Measurements from ENCODE around the gene CLTC.
"Not testable (repeated sequence)": the region's sequence is repeated elsewhere in the genome, so short reads cannot be mapped to it uniquely, and the experiment has no call there.

CLTC gene

DNA sequence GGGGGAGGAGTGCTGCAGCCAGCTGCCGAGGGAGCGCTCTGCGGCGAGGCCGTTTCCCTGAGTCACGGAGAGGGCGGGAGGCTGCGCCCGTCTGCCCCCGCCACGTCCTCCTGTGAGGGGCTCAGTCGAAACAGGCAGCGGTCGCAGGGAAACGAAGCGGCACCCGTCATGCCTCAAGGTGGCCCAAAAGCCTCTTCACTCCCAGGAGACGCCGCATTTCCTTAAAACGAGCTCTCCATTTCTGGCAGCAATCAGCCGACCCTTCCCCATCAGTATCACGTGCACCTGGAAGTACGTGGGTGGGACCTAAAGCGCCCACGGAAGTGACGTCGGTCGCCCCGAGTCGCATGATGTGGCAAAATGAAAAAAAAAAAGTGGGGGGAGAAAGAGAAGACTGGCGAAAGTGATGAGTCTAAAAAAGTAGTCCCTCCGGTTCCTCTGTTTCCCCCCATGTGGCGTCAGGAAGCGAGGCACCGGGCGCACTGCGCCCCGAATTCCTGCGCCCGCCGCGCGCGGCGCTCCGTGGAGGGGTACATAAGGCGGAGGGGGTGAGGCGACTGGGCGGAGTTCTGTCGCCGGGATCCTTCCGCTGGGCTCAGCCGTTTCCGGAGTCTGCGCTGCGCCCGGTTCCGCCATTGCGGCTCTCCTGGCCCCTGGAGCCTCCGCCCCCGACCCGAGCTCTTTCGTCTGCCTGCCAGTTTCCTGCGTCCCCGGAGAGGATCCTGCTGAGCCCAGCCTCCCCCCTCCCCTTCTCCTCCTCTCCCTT lies at the start of gene CLTC:
Gene CLTC, plus strand, starts transcription at position 598 of the 766 bp plus-strand sequence. CDS start 237 bp downstream, outside the sequence.
- DNase-seq, result peak; percentile 95

DNA sequence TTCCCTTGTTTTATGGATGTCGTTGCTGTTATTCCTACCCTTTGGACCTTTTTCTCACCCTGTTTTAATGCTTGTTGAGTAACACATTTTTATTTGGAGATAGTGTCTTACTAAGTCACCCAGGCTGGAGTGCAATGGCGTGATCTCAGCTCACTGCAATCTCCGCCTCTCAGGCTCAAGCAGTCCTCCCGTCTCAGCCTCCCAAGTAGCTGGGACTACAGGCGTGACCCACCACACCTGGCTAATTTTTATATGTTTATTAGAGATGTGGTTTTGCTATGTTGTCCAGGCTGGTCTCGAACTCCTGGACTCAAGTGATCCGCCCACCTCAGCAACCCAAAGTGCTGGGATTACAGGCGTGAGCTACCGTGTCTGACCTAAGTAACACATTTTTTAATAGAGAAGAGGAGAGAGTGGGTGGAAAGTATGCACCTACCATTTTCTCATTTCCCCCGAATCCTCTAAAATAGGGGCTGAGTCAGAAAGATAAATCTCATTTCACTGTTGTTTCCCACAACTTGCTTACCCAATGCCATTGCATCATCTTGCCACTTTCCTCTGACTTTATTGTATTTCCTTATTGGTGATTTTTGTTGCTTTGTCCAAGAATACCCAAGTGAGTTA lies 47.3 kb upstream of the CLTC start:
- DNase-seq, result no peak

DNA sequence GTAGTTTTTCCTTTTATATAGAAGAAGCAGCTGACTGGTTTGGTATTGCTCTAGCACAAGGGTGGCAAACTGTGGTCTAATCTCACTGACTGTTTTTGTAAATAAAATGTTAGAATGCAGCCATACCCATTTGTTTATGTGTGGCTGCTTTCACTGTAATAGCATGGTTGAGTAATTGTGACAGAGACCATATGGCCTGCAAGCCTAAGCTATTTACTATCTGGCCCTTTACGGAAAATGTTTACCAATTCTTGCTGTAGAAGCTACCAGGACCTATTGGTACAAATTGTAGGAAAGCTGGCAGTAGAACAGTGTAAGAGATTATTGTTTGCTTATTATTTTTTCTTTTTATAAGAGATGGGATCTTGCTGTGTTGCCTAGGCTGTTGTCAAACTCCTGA lies 35.5 kb upstream of the CLTC start:
- not testable (repeated sequence) for DNase-seq

DNA sequence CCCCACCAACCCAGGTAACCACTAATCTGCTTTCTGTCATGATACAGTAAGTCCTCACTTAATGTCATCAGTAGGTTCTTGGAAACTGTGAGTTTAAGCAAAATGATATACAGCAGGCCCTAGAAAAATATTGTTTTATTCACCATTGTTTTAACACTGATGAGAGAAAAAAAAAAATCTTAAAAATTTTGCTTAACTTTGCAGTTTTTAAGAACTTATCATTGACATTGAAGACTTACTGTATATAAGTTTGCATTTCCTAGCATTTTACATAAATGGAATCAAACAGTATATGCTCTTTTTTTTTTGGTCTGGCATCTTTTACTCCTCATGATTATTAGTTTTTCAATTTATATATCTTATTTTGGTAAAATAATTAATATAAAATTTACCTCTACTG lies 19.5 kb upstream of the CLTC start:
- DNase-seq, result no peak

DNA sequence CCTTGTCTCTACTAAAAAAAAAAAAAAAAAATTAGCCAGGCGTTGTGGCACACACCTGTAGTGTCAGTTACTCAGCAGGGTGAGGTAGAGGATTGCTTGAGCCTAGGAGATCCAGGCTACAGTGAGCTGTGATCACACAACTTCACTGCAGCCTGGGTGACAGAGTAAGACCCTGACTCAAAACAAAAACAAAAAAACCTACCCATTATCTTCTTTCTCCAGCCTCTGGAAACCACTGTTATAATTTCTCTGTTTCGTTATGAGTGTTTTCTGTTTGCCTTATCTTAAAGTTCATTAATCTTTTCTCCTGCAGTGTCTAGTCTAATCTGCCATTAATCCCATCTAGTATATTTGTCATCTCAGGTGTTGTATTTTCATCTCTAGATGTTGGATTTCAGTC lies 18.6 kb upstream of the CLTC start:
- no peak for DNase-seq

DNA sequence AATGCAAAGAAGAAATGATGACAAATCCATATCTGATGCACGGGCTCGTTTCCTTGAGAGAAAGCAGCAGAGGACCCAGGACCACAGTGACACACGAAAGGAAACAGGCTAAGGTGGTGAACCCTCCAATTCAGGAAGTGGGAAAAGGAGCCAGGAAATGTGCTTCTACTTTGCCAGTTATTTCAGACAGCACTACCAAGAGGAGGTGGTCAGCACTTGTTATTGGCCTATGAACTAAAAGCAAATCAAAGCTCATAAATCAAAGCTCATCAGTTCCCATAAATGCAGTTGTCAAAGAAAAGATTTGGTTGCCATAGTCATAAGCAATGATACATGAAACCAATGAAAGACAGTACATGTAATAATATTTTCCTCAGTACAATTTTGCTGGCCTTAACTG lies 12.6 kb upstream of the CLTC start:
- DNase-seq, result no peak

DNA sequence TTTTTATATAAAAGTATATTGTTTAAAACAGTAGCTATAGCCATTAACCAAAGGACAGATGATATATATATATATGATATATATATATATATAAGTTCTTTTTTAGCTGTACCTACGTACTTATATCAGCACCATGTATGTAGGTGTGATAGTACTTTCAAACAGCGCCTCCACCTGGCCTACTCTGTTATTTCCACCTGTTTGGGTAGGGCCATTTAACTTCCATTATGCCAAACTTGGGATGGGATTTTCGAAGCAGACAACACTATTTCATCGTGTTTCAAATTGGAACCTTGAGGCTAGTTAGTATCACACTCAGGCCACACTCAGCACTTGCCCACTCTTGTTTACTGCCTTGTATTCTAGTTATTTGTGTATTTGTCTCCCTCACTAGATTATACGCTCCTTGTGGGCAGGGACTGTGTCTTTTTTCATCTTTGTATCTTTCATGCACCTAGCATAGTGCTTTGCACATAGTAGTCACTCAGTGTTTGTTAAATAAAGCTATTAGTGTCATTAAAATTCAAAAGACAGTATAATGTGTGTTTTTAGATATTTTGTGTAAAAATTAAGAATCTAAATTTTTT lies 11.8 kb upstream of the CLTC start:
- DNase-seq, result no peak

DNA sequence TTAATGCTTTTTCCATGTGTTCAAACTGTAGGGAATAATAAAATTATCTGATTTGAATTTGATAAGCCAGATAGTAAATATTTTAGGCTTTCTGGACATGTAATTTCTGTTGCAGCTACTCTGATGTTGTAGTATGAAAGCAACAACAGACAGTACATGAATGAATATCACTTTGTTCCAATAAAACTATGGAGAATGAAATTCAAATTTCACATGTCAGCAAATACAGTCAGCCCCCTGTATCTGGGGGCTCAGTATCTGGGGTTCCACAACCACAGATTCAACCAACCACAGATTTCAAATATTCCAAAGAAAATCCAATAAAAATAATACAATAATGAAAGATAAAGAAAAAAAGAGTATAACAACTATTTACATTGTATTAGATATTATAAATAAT lies 8.2 kb upstream of the CLTC start:
- no peak for DNase-seq

DNA sequence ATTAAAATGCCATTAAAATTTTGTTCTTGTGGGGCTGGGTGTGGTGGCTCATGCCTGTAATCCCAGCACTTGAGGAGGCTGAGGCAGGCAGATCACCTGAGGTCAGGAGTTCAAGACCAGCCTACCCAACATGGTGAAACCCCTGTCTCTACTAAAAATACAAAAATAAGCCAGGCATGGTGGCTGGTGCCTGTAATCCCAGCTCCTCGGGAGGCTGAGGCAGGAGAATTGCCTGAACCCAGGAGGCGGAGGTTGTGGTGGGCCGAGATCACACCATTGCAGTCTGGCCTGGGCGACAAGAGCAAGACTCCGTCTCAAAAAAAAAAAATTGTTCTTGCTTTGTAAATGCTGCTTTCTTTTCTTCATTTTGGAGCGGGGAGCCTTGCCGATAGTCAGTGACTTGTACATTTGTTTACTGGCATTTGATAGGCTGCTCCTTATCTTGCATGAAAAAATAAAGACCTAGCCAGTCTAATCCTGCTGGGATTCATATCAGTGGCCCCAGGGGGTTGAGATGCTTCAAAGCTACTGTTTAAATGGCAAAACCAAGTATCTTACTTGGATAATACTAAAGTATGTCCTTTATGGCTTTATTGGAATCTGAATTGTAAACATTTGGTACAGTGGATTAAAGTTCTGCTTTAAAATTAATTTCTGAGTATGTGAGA lies 3.3 kb upstream of the CLTC start:
- DNase-seq, result no peak

DNA sequence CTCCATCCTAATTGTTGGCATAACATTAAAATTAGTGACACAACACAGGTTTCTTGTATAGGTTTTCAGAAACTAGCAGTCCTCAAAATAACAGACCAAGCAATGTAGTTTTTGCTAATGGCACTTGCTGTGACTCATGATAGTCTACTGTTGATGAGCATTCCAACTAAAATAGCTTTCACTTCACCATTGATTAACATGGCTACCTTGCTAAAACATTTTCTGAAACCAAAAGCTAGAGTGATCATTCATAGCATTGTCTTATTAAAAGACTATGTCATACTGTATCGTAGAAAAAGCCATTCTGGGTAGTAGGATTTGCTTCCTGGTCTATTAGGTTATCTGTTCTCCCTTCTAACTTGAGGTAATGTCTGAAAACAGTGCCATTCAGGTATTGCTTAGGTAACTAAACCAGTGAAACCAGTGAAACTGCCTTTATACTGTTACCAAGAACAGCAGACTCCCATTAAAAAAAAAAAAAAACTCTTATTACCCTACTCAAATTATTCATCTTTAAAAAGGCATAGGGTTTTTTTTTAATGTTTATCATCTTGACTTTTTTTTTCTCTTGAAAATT lies 2.5 kb upstream of the CLTC start:
- peak; percentile 22 for DNase-seq

DNA sequence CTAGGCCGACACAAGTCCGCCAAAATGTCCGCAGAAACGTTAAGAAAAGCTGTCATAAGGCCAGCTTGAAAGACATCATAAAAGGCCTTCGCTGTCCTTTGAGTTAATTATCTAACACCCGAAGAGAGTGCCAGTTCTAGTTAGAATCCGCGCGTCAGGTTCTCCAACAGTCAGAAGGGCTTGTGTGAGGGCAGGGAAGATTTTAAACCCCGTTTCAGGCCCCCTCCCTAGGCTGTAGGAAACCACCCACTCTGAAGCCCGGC lies 729 bp upstream of the CLTC start:
- DNase-seq, result no peak

DNA sequence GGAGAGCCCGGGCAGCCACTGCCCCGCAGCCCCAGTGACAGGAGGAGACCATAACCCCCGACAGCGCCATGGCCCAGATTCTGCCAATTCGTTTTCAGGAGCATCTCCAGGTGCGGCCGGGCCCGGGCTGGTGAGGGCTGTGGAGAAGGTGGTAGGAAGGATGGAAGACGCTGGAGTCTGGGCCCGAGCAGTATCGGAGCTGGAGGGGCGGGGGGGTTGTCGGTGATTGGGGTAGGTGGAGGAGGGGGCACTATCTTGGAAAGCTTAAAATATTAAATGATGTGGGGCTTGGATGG lies 317 bp downstream of the CLTC start:
- no peak for DNase-seq

DNA sequence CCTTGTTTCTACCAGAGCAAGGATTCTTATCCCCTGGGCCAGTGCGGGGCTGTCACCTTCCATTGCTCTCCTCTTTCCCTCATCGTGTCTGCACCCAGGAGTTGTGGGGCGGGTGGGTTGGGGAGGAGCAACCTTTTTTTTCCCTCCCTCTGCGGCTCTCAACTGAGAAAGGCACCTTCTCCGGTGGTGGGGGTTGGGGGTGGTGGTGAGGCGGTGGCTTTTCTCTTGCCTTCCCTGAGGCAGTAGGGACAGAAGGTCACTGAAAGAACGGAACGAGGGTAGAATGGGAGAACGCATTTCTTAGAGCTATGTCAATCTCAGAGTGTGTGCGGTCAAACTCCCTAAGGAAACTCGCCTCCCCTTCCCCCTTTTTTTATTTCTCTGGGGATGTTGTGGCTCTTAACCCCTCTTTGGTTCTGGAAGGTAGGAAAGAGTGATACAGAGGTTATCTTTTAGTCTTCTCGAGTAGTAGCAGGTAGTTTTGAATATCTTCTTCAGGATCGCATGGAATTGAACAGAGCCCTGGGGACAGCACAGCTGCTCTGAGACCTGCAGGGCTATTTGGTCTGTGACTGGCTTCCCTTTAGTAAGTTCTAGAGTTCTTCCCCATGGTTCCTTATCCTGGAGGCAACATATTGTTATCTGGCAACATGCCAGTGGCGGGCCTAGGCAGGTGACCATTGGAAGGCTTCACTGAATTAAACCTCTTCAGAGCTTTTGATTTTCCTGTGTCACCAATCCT lies 994 bp downstream of the CLTC start:
- no peak for DNase-seq

DNA sequence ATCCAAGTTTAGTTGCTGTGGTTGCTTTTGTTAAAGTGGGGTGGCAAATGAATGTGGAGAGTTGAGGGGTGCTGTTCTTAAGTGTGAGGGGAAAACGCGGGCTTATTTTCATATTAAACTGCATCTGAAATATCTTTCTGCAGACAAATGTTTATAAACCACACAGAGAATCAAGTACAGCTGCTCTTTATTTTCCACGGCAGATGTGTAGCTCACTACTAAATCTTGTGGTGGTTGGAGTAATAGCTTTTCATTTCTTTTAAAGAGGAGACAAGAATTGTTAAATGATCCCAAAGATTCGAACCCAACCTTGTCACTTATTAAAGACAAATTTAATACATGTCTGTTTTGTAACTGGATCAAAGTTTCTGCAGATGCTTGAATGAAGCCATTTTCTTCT lies 2.1 kb downstream of the CLTC start:
- no peak for DNase-seq

DNA sequence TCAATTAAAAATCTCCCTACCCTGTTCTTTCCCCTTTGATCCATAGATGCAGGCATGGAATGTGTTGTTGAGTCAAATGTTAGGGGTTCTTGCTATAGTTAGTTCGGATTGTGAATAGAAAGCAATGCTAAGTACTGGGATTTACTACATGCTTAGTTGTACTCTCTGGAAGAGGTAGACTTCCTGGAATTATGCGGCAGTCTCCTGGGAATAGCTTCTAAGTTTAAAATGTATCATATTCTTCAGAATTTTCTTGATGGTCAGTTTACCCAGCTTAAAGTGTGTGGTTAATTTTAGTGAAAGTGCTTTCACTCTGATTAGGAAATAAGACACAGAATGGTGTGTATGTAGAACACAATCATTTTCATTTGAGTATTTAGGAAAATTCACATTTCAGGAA lies 3.5 kb downstream of the CLTC start:
- no peak for DNase-seq

DNA sequence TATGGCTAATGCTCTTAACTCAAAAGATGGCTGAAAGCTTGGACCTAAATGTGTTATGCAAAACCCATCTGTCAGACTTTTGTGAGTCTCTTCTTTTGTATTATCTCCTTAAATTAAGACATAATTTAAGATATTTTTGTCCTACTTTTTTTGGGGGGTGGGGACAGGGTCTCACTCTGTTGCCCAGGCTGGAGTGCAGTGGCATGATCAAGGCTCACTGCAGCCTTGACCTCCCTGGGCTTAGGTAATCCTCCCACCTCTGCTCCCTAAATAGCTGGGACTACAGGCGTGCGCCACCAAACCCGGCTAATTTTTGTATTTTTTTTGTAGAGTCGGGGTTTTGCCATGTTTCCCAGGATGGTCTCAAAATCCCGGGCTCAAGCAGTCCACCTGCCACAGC lies 7.1 kb downstream of the CLTC start:
- DNase-seq, result no peak

DNA sequence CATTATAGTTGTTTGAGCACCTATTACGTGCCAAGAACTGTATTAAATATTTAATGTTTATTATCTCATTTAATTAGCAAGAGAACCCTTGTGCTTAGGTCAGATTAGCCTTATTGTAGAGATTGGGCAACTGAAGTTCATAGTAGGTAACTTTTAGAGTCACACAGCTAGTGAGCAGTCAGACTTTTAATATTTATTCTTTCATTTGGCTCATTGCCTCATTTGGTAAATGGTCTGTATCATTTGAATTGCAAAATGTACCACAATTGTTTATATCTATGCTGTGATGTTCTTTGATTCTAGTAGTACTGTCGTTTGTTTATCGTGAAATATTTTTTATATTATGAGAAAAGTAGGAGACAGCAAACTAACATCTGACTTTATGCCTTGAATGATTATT lies 7.6 kb downstream of the CLTC start:
- DNase-seq, result no peak

DNA sequence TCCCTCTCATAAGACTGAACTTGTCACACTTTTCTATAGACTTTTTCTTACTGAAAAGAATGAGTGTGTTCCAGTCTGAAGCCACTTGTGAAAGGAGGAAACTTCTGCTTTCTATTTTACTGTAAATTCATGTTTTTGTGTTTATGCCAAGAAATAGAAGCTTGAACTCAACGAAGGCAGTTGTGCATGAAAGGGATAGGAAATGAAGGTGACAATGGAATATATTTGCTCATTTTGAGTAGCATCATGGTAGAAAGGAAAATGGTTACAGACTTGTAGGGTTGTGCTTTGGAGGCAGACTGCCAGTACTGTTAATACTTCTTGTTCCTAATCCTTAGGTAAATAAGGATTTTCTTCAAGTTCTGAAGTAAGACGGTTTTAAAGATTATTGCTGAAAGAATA lies 8.1 kb downstream of the CLTC start:
- DNase-seq, result no peak

DNA sequence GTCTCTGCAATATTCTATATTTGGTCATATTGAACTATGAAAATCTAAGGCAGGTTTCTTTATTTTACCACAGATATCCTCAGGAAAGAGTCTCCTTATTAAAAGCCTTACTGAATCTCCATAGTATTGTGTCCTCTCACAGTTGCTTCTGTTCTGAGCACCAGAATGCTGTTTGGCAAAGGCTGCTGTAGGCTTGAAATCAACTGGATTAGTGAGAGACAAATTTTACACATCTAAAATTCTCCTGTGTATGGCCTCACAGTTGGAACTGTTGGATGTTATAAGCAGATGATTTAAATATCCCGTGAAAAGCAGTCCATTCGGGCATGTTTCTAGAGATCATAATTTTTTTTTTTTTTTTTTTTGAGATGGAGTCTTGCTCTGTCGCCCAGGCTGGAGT lies 9.5 kb downstream of the CLTC start:
- no peak for DNase-seq

DNA sequence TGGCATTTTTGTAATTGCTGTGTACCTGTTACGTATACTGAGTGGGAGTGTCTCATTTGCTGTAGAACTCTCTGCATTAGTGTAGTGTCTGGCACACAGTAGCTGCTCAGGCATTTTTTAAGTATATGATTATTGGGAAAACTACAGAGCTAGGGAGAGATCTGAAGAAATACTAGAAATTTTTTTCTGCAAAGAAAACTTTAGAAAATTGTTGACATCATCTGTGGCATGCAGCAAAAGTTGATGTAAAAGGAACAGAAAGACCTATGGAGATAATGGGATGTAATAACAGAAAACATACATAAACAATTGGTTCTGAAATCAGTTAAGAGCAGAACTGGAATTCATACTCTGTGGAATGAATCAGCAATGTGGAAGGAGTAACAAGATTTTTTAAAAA lies 11.6 kb downstream of the CLTC start:
- DNase-seq, result no peak

DNA sequence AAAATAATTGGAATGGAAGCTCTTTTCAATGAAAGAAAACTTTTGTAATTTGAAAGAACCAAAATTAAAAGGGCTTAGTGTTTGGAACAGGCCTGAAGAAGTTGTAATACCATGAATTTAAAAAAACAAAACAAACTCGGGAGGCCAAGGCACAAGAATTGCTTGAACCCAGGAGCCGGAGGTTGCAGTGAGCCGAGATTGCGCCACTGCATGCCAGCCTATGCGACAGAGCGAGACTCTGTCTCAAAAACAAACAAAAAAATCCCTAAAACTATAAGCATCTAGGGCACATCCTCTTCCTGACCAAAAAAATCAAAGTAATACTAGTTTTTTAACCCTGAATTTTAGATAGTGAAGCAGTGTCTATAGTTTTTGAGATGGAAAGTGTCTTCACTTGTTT lies 12.7 kb downstream of the CLTC start:
- DNase-seq, result no peak

DNA sequence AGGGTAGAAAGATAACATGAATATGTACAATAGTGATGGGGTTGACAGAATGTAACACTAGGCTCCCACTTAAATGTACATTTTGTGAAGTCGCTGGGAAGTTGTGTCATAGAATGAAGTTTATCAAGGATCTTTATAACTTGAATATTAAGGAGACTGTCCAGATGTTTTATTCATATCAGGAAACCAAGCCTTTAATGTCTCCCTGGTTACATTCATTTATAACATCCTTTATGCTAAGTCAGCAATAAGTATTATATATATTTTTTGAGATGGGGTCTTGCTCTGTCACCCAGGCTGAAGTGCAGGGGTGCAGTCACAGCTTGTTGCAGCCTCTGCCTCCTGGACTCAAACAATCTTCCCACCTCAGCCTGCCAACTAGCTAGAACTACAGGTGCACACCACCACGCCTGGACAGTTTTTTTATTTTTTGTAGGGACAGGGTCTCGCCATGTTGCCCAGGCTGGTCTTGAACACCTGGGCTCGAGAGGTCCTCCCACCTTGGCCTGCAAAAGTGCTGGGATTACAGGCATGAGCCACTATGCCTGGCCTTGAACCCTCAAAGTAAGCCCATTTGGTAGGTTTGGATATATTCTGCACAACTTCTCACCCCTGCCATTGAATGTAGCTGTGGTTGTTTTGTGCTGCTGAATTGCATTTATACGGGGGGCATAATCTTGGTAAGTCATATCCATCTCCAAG lies 14.1 kb downstream of the CLTC start:
- DNase-seq, result no peak
